ENCODE data around the gene IFNK.

Gene IFNK

DNA sequence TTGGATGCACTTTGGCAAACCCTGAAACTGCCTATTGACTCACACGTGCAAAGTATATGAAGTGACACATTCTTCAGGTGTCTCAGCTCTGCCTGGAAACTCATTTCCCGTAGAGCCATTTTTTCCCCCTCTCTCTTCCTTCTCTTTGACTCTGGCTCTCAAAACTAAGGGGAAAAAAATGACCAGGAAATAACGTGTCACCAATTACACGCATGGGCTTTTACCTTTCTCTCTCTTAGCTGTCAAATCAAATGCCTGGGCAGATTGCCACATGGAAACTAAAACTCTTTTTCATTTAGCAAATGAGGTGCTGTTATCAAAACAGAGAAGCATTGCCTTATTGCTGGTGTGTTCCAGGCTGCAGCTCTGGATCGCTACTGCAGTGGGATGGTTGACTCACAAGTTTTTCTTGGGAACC, 18.3 kb upstream of the IFNK start:
- no peak overlapping the region for H3K4me3 ChIP-seq (ENCODE audit: low read length)
- DNase-seq (ENCODE audit: low read depth, low spot score), result no peak

GRCh38 chr9:27506981-27507380, 17.1 kb upstream of the IFNK start:
- no peak overlapping the region for H3K4me3 ChIP-seq (ENCODE audit: low read length)
- DNase-seq (ENCODE audit: low read depth, low spot score), result no peak

- H3K4me3 ChIP-seq (ENCODE audit: low read length), result no peak overlapping the region
- DNase-seq (ENCODE audit: low read depth, low spot score), result no peak
Observed at GRCh38 chr9:27510780-27511179, 13.3 kb upstream of the IFNK start.

GRCh38 chr9:27511771-27512170, 12.3 kb upstream of the IFNK start:
- DNase-seq (ENCODE audit: low read depth, low spot score), result no peak
- H3K4me3 ChIP-seq (ENCODE audit: low read length), result no peak overlapping the region

DNA sequence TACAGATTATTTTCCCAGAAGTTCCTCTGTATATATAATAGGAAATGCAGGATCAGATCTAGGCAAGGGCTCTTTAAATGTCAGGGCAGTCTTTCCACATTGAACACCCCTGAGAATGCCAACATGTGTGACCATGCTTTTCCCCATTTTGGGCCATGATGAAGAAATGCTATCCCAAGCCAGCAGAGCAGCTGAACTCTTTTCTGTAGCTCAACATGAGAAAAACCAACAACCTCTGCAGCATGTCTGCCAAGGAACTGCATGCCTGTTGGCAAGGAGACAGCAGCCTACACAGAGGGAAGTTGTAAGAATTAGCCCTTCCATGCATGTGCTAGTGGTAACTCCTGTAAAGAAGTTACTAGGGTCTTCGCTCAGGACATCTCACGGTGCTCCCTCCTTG, 9.5 kb upstream of the IFNK start:
- H3K4me3 ChIP-seq (ENCODE audit: low read length), result no peak overlapping the region
- no peak for DNase-seq (ENCODE audit: low read depth, low spot score)

DNA sequence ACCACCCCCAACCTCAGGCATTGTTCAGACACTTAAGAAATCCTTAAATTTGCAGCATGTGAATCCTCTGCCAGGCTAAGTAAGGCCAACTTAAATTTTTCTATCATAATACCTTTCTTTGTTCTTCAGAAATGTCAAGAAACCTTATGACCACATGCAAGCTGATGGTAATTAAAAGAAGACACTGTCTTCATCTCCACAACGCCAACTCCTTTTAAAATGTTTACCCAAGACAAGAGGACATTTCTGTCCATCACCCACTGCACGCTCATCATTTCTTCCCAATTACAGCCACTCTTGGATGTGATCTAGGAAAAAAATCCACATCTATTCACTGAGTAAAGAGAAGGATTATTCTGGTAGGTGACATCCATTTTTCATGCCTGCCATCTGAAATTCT, 6.1 kb upstream of the IFNK start:
- no peak for DNase-seq (ENCODE audit: low read depth, low spot score)
- no peak overlapping the region for H3K4me3 ChIP-seq (ENCODE audit: low read length)

DNA sequence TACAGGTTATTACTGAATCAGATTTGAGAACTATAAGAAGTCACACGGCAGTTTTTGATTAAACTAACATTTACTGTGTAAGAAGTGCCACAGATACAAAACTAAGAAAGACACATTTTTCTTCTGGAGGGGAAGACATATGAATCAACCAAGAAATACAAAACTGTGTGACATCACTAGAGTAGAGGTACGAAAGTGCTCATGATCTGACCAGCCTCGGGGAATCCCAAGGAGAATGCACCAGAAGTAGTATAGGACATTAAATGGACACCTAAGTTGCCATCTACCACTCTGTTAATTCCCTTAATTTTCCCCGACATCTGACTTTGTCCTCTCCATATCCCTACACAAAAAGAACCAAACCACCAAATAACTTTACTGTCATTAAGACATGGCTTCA, 5.3 kb upstream of the IFNK start:
- no peak overlapping the region for H3K4me3 ChIP-seq (ENCODE audit: low read length)
- DNase-seq (ENCODE audit: low read depth, low spot score), result no peak

GRCh38 chr9:27519466-27520465, 4.3 kb upstream of the IFNK start:
- no peak for DNase-seq (ENCODE audit: low read depth, low spot score)
- H3K4me3 ChIP-seq (ENCODE audit: low read length), result no peak overlapping the region

GRCh38 chr9:27520986-27521385, 3.1 kb upstream of the IFNK start:
- no peak for DNase-seq (ENCODE audit: low read depth, low spot score)
- H3K4me3 ChIP-seq (ENCODE audit: low read length), result no peak overlapping the region

- no peak for DNase-seq (ENCODE audit: low read depth, low spot score)
- no peak overlapping the region for H3K4me3 ChIP-seq (ENCODE audit: low read length)
Observed at GRCh38 chr9:27523141-27523540, 949 bp upstream of the IFNK start.

GRCh38 chr9:27527702-27528075, 3.6 kb downstream of the IFNK start:
- no peak for DNase-seq (ENCODE audit: low read depth, low spot score)
- no peak overlapping the region for H3K4me3 ChIP-seq (ENCODE audit: low read length)

- H3K4me3 ChIP-seq (ENCODE audit: low read length), result peak overlapping the region; percentile 41
- peak; percentile 7 for DNase-seq (ENCODE audit: low read depth, low spot score)
Observed at GRCh38 chr9:27528076-27528885, 4.2 kb downstream of the IFNK start.

DNA sequence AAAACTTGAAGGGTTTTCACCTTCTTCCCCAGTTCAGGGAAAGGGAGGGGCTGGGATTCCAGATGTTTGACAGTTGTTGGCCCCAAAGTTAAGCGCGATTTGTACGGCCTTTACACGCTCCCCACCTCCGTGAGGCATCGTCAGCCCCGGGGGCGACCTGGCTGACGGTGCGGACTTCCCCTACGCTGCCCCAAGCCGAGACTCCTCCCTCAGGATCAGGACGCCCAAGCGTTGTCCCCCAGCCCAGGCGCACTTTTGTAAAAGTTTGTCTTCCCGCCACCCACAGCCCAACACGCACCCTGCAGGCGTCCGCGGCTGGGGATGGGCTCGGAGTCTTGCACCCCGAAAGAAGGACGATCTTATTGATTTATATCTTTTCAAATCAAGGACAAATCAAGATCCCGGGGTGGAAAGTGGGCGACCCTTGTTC, 4.8 kb downstream of the IFNK start:
- H3K4me3 ChIP-seq (ENCODE audit: low read length), result peak overlapping the region; percentile 41
- no peak for DNase-seq (ENCODE audit: low read depth, low spot score)

DNA sequence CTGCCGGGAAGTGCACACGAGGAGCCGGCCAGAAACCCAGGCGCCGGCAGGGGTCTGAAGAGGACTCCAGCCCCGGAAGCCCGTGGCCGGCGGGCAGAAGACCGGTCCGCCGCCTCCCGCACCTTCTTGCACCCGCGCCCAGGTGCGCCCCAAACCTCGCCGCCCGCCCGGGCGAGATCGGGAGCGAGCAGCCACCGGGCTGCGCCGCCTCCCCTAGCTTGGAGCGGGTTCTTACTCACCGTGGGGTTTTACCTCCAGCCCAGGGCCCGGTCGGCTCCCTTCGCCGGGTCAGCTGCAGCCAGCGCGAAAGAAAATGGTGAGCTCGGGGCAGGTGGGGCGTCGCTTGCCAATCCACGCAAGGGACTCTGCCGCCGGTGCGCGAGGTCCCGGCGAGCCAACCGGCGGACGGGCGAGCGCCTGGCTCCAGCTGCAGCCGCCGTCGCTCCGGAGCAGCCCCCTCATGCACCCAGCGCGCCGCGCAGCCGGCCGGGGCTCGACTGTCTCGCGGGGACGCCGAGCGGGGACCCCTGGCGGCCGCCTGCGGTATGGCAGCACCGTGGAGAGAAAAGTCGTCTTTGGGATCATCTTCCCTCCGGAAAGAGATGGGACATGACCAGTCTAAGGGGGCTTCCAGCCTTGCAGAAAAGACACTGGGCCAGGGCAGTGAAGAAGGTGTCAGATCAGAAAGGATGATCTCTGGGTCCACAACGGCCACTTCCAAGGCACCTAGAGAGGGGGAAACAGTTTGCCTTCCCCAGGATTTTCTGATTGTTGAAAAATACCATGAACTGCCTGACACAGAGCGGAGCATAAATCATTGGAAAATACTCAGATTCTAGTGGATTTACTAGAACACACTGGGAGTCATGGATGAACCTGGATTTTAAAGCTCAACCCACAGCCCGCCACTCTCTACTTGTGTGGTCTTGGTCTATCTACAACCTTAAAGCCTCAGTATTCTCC, 5.5 kb downstream of the IFNK start, which contains the start of gene MOB3B:
Gene MOB3B (minus strand): TSS at position 499 of the 963 bp plus-strand sequence. CDS start 74,264 bp downstream, outside the sequence.
- H3K4me3 ChIP-seq (ENCODE audit: low read length), result peak within 1 kb of the TSS; percentile 41
- DNase-seq (ENCODE audit: low read depth, low spot score), result peak; percentile 21

- DNase-seq (ENCODE audit: low read depth, low spot score), result no peak
- no peak overlapping the region for H3K4me3 ChIP-seq (ENCODE audit: low read length)
Observed at GRCh38 chr9:27530915-27531755, 7.0 kb downstream of the IFNK start.

DNA sequence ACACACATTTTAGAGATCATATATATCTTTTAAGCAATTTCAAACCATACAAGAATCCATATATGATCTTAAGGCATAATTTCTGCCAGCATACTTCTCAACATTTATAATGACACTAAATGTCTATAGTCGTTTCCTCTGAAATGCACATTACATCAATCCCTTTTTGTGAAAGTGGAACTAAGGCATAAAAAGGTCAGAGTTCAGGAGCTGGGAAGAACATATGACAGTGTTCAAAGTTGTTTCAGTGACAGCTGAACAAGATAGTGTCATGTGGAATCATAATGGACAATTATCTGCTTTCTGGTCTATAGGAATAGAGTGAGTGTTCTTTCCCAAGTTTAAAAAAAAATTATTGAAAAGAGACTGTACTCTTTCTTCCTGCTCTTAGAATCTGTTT, 8.0 kb downstream of the IFNK start:
- no peak overlapping the region for H3K4me3 ChIP-seq (ENCODE audit: low read length)
- no peak for DNase-seq (ENCODE audit: low read depth, low spot score)

GRCh38 chr9:27533311-27533710, 9.2 kb downstream of the IFNK start:
- H3K4me3 ChIP-seq (ENCODE audit: low read length), result no peak overlapping the region

DNA sequence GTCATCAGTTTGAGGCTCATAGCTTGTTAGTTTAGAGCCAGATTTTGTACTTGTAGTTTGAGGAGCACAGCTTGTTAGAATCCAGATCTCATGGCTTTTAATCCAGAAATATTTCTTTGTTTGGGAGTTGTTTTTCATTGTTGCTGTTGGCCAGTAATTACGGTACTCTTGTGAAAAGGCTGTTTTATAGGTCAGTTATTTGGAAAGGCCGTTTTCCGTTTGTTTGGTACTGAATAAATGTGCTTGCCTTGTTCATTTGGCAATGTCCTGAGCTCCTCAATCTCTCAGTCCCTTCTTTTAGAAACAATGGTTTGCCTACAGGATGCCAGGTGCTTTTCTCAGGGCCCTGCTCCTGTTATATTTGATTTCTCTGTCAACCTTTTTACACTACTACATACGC, 10.0 kb downstream of the IFNK start:
- no peak overlapping the region for H3K4me3 ChIP-seq (ENCODE audit: low read length)
- no peak for DNase-seq (ENCODE audit: low read depth, low spot score)

More at GRCh38 chr9:27533311-27533710, 9.2 kb downstream of the IFNK start:
- no peak for DNase-seq (ENCODE audit: low read depth, low spot score)
